GM12891 (cell line): ENCODE results near the gene SH3GL2. TPM values are rescaled to one million over a fixed set of nuclear protein-coding genes. Genes with fewer than 3 reads are reported as not detected.
A peak's percentile ranks its signal among the peaks of the same experiment; 100 is the strongest.

ENCODE experiments used
- DNase-seq: peaks from one replicate; pipeline ENCODE4 v3.0.0; 2011; ENCODE audit warnings: low spot score; ENCODE audit not compliant: insufficient read length
- FAIRE-seq: peaks from 2 replicates; lab custom pipeline; 2011; peaks lifted over from hg19 to GRCh38; lab: Jason Lieb, UNC
- PAX5 ChIP-seq: IDR thresholded peaks from 2 replicates; pipeline ENCODE4 v1.6.1; 2011; ENCODE audit warnings: low read length, moderate library complexity, mild to moderate bottlenecking; ENCODE audit not compliant: insufficient read depth, severe bottlenecking
- POLR2A ChIP-seq: IDR thresholded peaks from 2 replicates; pipeline ENCODE4 v1.6.1; 2011; ENCODE audit warnings: low read depth, low read length, control low read depth
- POLR2AphosphoS5 ChIP-seq: IDR thresholded peaks from 2 replicates; pipeline ENCODE4 v1.6.1; 2011; ENCODE audit warnings: low read depth, low read length, control low read depth
- POU2F2 ChIP-seq: IDR thresholded peaks from 2 replicates; pipeline ENCODE4 v1.6.1; 2011; ENCODE audit warnings: low read depth, mild to moderate bottlenecking, control low read depth, low read length, moderate library complexity
- SPI1 ChIP-seq: IDR thresholded peaks from 2 replicates; pipeline ENCODE4 v1.6.1; 2011; ENCODE audit warnings: low read depth, low read length, control low read depth
- TAF1 ChIP-seq: IDR thresholded peaks from 2 replicates; pipeline ENCODE4 v1.6.1; 2011; ENCODE audit warnings: low read depth, low read length, control low read depth
- polyA plus RNA-seq: library from polyadenylated mRNA; unstranded; fragments of >200 nt; gene quantifications from one replicate; pipeline ENCODE4 v1.2.1, GENCODE V29; 2012; ENCODE audit warnings: low read depth, missing spikeins, inconsistent platforms; ENCODE audit not compliant: missing spikeins

Gene SH3GL2
- 0.04 TPM for polyA plus RNA-seq

DNA sequence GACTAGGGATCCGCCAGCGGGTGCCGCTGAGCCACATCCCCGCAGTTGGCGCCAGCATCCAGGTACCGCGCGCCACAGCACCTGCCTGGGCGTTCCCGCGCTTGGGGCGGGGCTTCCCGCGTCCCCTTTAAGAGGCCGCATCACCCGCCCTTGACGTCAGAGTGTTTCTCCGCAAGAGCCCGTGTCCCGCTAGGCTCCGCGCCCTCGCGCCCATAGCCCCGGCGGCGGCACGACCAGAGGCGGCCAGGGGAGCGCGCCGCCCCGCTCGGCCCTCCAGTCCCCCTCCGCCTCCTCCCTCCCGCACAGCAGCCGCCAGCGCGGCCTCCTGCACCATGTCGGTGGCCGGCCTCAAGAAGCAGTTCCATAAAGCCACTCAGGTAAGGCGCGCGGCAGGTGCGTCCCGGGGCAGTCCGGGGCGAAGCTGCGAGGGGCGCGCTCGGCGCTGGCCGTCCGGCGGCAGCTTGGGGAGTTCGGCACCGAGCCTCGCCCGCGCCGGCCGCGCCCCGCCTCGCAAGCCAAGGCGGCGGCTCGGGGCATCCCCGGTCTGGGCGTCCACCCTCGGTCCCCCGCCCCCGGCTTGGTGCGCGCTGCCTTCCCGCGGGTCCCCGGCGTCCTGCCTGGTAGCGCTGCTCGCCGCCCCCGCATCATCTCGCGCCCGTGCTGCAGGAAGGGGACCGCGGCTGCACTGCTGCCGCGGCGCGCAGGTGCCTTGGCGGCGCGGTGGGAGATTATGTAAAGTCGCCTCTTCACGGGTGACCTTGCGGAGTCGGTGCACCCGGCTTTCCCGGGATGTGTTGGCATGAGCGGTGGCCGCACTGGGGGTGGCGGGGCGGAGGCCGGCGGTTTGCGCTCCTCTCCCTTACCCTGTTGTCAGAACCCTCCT is at the start of gene SH3GL2:
SH3GL2 (plus strand) TSS at position 156 of the 883 bp plus-strand sequence.
- FAIRE-seq (peak; percentile 28), DNase-seq (peak; percentile 47)
- TF ChIP-seq POLR2AphosphoS5 (no peak), POU2F2 (no peak), POLR2A (no peak)

DNA sequence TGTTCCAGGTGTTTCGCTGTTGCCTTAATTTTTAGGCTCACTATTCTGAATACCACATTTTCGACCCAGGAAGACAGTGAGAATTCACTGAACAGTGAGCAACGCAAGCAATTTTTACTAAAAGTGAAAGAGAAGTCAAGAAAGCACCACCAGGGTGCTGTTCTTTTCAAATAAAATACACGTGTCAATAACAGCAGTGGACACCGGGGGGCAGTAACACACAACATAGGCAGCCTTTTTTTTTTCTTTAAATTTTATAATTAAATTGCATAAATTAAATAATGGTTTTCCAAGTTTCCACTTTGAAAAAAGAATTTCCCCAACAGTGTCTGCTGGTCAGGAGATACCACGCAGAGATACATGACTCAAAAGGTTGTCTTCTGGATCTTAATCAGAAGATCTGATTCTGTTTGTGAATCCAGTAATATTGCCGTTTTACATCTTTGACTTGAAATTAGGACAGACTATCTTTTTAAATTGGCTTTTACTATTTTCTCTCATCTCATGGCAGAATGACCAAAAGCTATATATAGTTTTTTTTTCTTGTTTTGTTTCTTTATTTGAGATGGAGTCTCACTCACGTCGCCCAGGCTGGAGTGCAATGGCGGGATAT is 47.1 kb upstream of the SH3GL2 start:
- FAIRE-seq: peak; percentile 56
- peak; percentile 11 for DNase-seq
- no peak for TF ChIP-seq PAX5
- TF ChIP-seq TAF1: no peak
- TF ChIP-seq POLR2A: no peak
- no peak for TF ChIP-seq POLR2AphosphoS5
- TF ChIP-seq POU2F2: no peak
- no peak for TF ChIP-seq SPI1

DNA sequence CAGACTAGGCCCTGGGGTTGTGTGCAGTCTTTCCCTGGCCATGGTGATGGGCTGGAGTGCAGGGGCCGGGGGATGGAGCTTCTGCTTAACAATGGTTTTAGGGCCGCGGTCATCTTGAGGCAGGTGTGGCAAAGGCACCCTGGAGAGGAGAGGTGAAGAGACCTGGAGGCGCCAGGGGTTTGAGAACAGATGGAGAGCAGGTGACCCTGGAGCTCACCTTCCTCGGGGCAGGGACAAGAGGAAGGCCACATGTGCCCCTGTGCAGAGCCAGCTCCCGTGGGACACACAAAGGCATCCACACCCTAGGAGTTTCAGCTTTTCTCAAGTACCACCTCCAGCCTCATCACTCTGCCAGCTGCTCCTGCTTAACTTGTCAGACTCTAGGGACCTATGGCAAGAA is 46.4 kb upstream of the SH3GL2 start:
- FAIRE-seq: no peak
- no peak for TF ChIP-seq POLR2AphosphoS5
- TF ChIP-seq POLR2A: no peak
- TF ChIP-seq PAX5: no peak
- no peak for TF ChIP-seq SPI1
- TF ChIP-seq TAF1: no peak
- TF ChIP-seq POU2F2: no peak
- DNase-seq: no peak

DNA sequence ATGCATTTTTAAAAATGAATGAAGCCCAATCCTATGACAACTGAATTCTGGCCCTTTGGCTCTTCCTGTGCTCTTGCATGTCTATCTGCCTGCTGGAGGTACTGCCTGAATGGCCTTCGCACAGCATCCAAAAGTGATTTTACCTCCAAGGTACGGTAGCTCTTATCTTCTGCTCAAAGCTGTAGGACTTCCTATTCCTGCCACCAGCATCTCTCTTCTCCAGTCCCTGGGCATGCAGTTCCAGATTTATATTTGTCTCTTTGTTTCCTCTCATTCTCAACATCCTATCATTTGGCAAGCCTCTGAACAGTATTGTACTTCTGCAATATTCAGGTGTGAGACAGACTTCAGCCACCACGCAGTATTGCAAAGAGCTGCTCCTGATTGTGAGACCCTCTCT is 43.7 kb upstream of the SH3GL2 start:
- no peak for DNase-seq
- TF ChIP-seq POLR2AphosphoS5 (no peak), PAX5 (no peak), POLR2A (no peak), SPI1 (no peak), TAF1 (no peak), POU2F2 (no peak)
- FAIRE-seq: no peak

DNA sequence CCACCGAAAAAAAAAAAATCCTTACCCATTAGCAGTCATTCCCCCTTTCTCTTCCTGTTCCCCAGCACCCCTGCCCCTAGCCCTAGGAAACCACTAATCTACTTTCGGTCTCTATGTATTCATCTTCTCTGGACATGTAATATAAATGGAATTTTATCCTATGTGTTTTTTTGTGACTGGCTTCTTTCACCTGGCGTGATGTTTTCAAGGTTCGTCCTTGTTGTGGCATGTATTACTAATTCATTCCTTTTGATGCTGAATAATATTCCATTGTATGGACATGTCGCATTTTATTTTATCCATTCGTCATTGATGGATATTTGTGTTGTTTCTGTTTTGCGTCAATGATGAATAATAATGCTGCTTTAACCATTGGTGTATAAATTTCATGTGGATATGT is 42.8 kb upstream of the SH3GL2 start:
- no peak for TF ChIP-seq TAF1
- TF ChIP-seq SPI1: no peak
- TF ChIP-seq PAX5: no peak
- no peak for TF ChIP-seq POLR2A
- no peak for TF ChIP-seq POLR2AphosphoS5
- TF ChIP-seq POU2F2: no peak
- FAIRE-seq (no peak), DNase-seq (no peak)

DNA sequence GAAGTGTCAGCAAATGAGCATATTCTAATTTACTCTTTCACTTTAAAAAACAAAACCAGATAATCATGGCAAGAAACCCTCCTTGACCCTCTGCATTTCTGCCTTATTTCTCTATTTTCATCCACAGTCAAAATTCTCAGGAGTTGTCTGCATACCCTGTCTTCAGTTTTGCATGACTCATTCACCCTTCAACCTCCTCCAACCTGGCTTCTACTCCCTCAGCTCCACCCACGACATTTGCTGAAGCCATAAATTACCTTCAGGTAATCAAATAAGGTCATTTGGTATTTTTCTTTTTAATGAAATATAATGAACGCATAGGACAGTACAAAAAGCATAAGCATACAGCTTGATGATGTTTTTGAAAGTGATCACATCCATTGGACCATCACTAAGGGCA is 27.8 kb upstream of the SH3GL2 start:
- TF ChIP-seq SPI1 (no peak), POU2F2 (no peak), PAX5 (no peak), TAF1 (no peak), POLR2AphosphoS5 (no peak), POLR2A (no peak)
- FAIRE-seq (no peak), DNase-seq (no peak)

DNA sequence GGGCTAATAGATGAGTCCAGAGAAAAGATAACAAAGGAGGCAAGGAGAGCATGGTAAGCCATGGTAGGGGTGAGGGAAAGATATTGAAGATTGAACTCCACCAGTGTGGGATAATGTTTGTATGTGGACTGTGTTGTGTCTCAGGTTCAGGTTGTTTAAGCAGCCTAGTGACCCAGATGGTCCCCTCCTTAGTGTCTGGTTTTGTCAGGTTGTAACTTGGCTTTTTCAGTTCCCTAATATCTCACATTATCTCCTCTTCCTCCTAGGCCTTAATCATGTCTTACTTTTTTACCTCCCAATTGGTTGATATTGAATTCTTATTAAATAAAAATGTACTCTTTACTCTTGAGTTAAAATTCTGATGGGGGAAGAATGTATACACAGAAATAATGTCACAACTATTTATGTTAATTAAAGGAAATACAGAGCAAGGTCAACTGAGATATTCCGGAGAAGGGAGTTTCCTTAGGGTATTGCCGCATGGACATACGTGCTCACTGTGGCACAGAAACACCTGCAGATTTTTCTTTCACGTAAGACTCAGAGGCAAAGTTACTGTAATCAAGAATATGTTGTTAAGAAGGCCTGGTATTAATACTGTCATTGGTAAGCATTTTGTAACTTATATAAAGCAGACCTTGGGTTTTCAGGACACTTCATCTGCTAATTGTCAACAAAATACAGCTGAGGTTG is 23.4 kb upstream of the SH3GL2 start:
- no peak for FAIRE-seq
- no peak for DNase-seq
- TF ChIP-seq SPI1 (no peak), POU2F2 (no peak), POLR2AphosphoS5 (no peak), TAF1 (no peak), PAX5 (no peak), POLR2A (no peak)

DNA sequence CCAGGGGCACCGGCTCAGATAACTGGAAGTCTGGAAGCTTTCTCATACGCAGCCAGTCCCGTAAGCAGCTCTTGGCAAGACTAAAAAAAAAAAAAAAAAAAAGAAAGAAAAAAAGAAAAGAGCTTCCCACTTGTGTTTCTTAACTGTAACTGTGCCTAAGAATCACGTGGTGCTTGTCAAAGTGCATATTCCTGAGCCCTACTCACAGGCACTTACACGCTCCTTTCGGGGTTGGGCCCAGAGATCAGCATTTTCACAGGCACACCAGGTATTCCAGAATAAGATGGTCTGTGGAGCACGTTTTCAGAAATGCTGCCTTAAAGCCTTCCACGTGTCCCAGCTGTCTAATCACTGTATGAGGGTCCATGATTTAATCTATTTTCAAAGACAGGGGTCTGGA is 22.6 kb upstream of the SH3GL2 start:
- DNase-seq: no peak
- TF ChIP-seq SPI1 (no peak), POU2F2 (no peak), PAX5 (no peak), POLR2A (no peak), POLR2AphosphoS5 (no peak), TAF1 (no peak)
- FAIRE-seq: no peak

DNA sequence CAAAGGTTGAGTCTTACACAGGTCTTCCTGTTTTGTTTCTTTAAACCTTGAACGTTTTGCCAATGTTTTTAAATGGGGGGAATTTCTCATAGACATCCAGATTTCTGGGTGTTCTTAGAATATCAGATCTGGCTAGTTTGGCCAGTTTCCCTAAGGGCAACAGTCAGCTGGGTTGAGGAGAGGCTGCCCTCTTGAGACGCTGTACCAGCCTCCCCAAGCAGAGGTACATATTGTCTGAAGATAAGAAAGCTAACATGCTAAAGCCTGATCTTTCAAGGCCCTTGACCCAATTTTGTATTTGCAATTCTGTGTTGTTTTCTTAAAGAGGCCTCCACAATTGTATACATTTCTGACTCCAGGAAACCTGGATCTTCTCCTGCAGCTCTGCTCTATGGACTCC is 21.9 kb upstream of the SH3GL2 start:
- FAIRE-seq: no peak
- TF ChIP-seq POU2F2: no peak
- TF ChIP-seq POLR2AphosphoS5: no peak
- TF ChIP-seq POLR2A: no peak
- no peak for TF ChIP-seq SPI1
- TF ChIP-seq TAF1: no peak
- TF ChIP-seq PAX5: no peak
- no peak for DNase-seq

DNA sequence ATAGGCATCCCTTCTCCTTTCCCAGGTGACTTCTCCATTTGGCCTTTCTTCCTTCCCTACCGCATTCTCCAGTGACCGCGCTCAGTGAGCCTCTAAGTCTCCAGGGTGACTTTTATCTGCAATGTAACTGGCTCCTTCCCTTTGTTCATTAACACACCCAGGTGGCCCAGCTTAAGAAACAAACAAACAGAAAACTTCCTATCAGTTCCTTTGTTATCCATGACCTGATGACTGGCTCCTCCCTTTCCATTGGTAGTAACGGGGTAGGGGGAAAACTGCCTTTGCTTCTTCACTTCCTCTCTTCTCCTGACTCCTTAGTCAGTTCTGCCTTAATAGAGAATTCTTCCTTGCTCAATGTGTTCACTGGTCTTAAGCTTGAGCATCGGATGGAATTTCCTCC is 7.0 kb upstream of the SH3GL2 start:
- TF ChIP-seq POLR2AphosphoS5 (no peak), PAX5 (no peak), POU2F2 (no peak), SPI1 (no peak), POLR2A (no peak), TAF1 (no peak)
- DNase-seq (no peak), FAIRE-seq (no peak)

DNA sequence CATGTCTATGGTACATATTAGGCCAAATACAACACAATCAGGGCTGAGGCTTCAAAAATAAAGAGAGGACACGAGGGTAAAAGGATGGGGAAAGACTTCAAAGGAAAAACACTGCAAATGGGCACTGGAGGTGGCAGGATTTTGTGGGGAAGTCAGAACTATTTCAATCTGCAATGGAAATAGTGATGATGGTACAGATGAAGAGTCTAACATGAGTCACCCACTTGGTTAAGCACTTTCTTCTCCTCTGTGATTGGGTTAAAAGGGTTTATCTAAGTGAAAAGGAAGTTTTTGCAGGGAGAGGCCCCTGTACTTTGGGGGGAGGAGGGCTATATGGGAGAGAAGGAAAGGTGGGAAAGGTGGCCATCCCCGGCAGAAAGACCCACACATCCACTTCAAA is 4.5 kb upstream of the SH3GL2 start:
- TF ChIP-seq POU2F2 (no peak), SPI1 (no peak), TAF1 (no peak), POLR2AphosphoS5 (no peak), POLR2A (no peak), PAX5 (no peak)
- no peak for DNase-seq
- FAIRE-seq: no peak
